HEK293 (cell line): ENCODE results near the gene LDLRAD3.
A peak's percentile ranks its signal among the peaks of the same experiment; 100 is the strongest.
"Not testable (repeated sequence)": the region's sequence is repeated elsewhere in the genome, so short reads cannot be mapped to it uniquely, and the experiment has no call there.

ENCODE experiments used
- CTCF ChIA-PET: fragments of 350-600 bp; formaldehyde crosslinking; extraction: SDS; loops from one replicate; lab custom pipeline; 2021; ENCODE audit warnings: antibody characterized with exemption; lab: Yijun Ruan, JAX
- POLR2A ChIA-PET: fragments of 300-600 bp; formaldehyde crosslinking; extraction: SDS; loops from one replicate; lab custom pipeline; 2020; ENCODE audit warnings: antibody characterized with exemption, inconsistent platforms; lab: Yijun Ruan, JAX
- H3K27ac ChIP-seq: fragments of 200-500 bp; sonication (Bioruptor generic); 2 replicates; pipeline ENCODE4 v1.5.1; 2014; ENCODE audit warnings: low read depth, low read length, control low read depth, inconsistent platforms; ENCODE audit errors: extremely low read depth
- H3K36me3 ChIP-seq, 2 experiments: fragments of 200-500 bp in 1 of 2; sonication (Bioruptor generic) in 1 of 2; 1 replicate in 1 of 2; 2 replicates in 1 of 2; pipeline ENCODE4 v1.5.1; 2014 to 2017; ENCODE audit warnings: inconsistent platforms in 2 of 2, low read length in 2 of 2; ENCODE audit not compliant: control insufficient read depth in 2 of 2, insufficient read depth in 1 of 2
- H3K4me1 ChIP-seq: fragments of 200-500 bp; sonication (Bioruptor generic); 2 replicates; pipeline ENCODE4 v1.5.1; 2014; ENCODE audit warnings: mild to moderate bottlenecking, low read length, inconsistent platforms; ENCODE audit not compliant: control insufficient read depth, insufficient read depth
- H3K4me3 ChIP-seq: 2 replicates; pipeline ENCODE4 v1.5.1; 2011; ENCODE audit warnings: low read depth, mild to moderate bottlenecking, control low read depth, low read length, moderate library complexity
- H3K9me3 ChIP-seq: fragments of 200-500 bp; sonication (Bioruptor generic); 2 replicates; pipeline ENCODE4 v1.5.1; 2014; ENCODE audit warnings: low read depth, low read length, inconsistent platforms; ENCODE audit not compliant: control insufficient read depth, insufficient read depth
- CTCF ChIP-seq: fragments of 450-650 bp; formaldehyde crosslinking; IDR thresholded peaks from 2 replicates; pipeline ENCODE4 v1.5.1; 2016; ENCODE audit warnings: missing biosample characterization, missing genetic modification characterization
- HOXA7 ChIP-seq: sonication (generic); formaldehyde crosslinking; IDR thresholded peaks from 2 replicates; pipeline ENCODE4 v1.8.1; 2022; ENCODE audit warnings: missing genetic modification reagents, borderline replicate concordance
- MEIS1 ChIP-seq: sonication (generic); formaldehyde crosslinking; IDR thresholded peaks from 2 replicates; pipeline ENCODE4 v1.8.1; 2022; ENCODE audit warnings: missing genetic modification reagents, mild to moderate bottlenecking, borderline replicate concordance
- REPIN1 ChIP-seq: fragments of 450-650 bp; formaldehyde crosslinking; IDR thresholded peaks from 2 replicates; pipeline ENCODE4 v1.5.1; 2017; ENCODE audit warnings: missing biosample characterization, missing genetic modification characterization, low read depth
- SETDB1 ChIP-seq: IDR thresholded peaks from one replicate; pipeline ENCODE4 v1.6.1; 2017; ENCODE audit warnings: mild to moderate bottlenecking, low read length, moderate library complexity, mixed read lengths; ENCODE audit not compliant: insufficient read length
- SP3 ChIP-seq: fragments of 450-650 bp; formaldehyde crosslinking; IDR thresholded peaks from 2 replicates; pipeline ENCODE4 v1.5.1; 2016; ENCODE audit warnings: missing biosample characterization, missing genetic modification characterization
- SP7 ChIP-seq: fragments of 450-650 bp; formaldehyde crosslinking; IDR thresholded peaks from 2 replicates; pipeline ENCODE4 v1.5.1; 2016; ENCODE audit warnings: missing biosample characterization, missing genetic modification characterization
- ZFP3 ChIP-seq: fragments of 450-650 bp; formaldehyde crosslinking; IDR thresholded peaks from 2 replicates; pipeline ENCODE4 v1.5.1; 2016; ENCODE audit warnings: low read depth, missing biosample characterization, missing genetic modification characterization
- ZNF121 ChIP-seq: fragments of 450-650 bp; formaldehyde crosslinking; IDR thresholded peaks from 2 replicates; pipeline ENCODE4 v1.5.1; 2016; ENCODE audit warnings: missing biosample characterization, missing genetic modification characterization
- ZNF146 ChIP-seq: fragments of 450-650 bp; formaldehyde crosslinking; IDR thresholded peaks from 2 replicates; pipeline ENCODE4 v1.5.1; 2016; ENCODE audit warnings: missing biosample characterization, missing genetic modification characterization
- ZNF274 ChIP-seq, 2 experiments: fragments of 200-500 bp in 1 of 2; fragments of 450-650 bp in 1 of 2; sonication (Bioruptor generic) in 1 of 2; formaldehyde crosslinking in 1 of 2; IDR thresholded peaks; 2 replicates each; pipeline versions ENCODE4 v1.5.1 to v1.6.1; 2014 to 2016; ENCODE audit warnings: borderline replicate concordance in 1 of 2, inconsistent platforms in 1 of 2, low read length in 1 of 2, missing biosample characterization in 1 of 2, missing genetic modification characterization in 1 of 2
- ZNF280D ChIP-seq: fragments of 450-650 bp; formaldehyde crosslinking; IDR thresholded peaks from 2 replicates; pipeline ENCODE4 v1.5.1; 2016; ENCODE audit warnings: missing biosample characterization, missing genetic modification characterization
- ZNF404 ChIP-seq: fragments of 450-650 bp; formaldehyde crosslinking; IDR thresholded peaks from 2 replicates; pipeline ENCODE4 v1.5.1; 2017; ENCODE audit warnings: missing biosample characterization, missing genetic modification characterization
- ZNF513 ChIP-seq: fragments of 450-650 bp; IDR thresholded peaks from 2 replicates; pipeline ENCODE4 v1.5.1; 2018; ENCODE audit warnings: missing biosample characterization, missing genetic modification characterization
- ZNF654 ChIP-seq: fragments of 450-650 bp; formaldehyde crosslinking; IDR thresholded peaks from 2 replicates; pipeline ENCODE4 v1.5.1; 2016; ENCODE audit warnings: low read depth, missing biosample characterization, missing genetic modification characterization
- ZSCAN16 ChIP-seq: fragments of 450-650 bp; formaldehyde crosslinking; IDR thresholded peaks from 2 replicates; pipeline ENCODE4 v1.5.1; 2016; ENCODE audit warnings: missing biosample characterization, missing genetic modification characterization

The LDLRAD3 gene

GRCh38 chr11:36041988-36042611 lies 98.2 kb downstream of the LDLRAD3 start (continued):
- TF ChIP-seq CTCF (tag by site-specific recombination) (peak; percentile 25; the same call in 1 of the 2 replicates), ZNF513 (tag by site-specific recombination) (peak; percentile 59; the same call in 1 of the 2 replicates), SETDB1 (no peak), ZFP3 (no peak), ZNF654 (peak; percentile 27), ZNF280D (no peak)

GRCh38 chr11:36044636-36045035 lies 100.8 kb downstream of the LDLRAD3 start:
- CTCF ChIA-PET = interaction anchor here (0.6 to 1.0 kb wide), 4 partner anchors 25 to 553 kb away, joined by 3 to 9 read pairs (median 3); no protein-coding TSS in a partner anchor
- Histone ChIP-seq H3K4me1 (no peaks in the 10 kb centered on the region), H3K4me3 (no peak overlapping the region), H3K27ac (no peak overlapping the region), H3K9me3 (no peaks in the 10 kb centered on the region), H3K36me3 (no peaks in the 10 kb centered on the region)
- TF ChIP-seq REPIN1 = no peak
- no peak for TF ChIP-seq MEIS1 (CRISPR knock-in tag)
- TF ChIP-seq ZNF404 (tag by site-specific recombination) = no peak
- TF ChIP-seq SP3 = no peak
- TF ChIP-seq ZNF121 (tag by site-specific recombination) = no peak
- no peak for TF ChIP-seq SP7 (tag by site-specific recombination)
- TF ChIP-seq ZSCAN16 (tag by site-specific recombination) = no peak
- no peak for TF ChIP-seq ZNF274 (IDR thresholded peaks at IDR 0.05; ENCODE audit: low read length)
- TF ChIP-seq ZNF274 (tag by site-specific recombination; IDR thresholded peaks at IDR 0.05; ENCODE audit: borderline replicate concordance) = no peak
- no peak for TF ChIP-seq HOXA7 (CRISPR knock-in tag)
- POLR2A ChIA-PET = no interaction called here

GRCh38 chr11:36045945-36046344 lies 102.1 kb downstream of the LDLRAD3 start:
- CTCF ChIA-PET = interaction anchor here (1.4 kb wide), 1 partner anchor 224 kb away, joined by 4 read pairs; no protein-coding TSS in a partner anchor
- POLR2A ChIA-PET, H3K36me3 ChIP-seq, H3K27ac ChIP-seq, H3K4me1 ChIP-seq, H3K9me3 ChIP-seq, H3K4me3 ChIP-seq: not testable (repeated sequence)
- TF ChIP-seq ZNF146 = peak; percentile 90
